ENCODE results near the gene STX7.

The STX7 gene

GRCh38 chr6:132405143-132405915, 107.6 kb downstream of the STX7 start:
- no peak for DNase-seq

- DNase-seq = no peak
These were observed 108.2 kb downstream of the STX7 start for GRCh38 chr6:132404736-132405135.

- DNase-seq = no peak
These were observed 108.6 kb downstream of the STX7 start for GRCh38 chr6:132404330-132404729.

GRCh38 chr6:132401618-132402285, 111.2 kb downstream of the STX7 start:
- no peak for DNase-seq

GRCh38 chr6:132400883-132401617, 111.9 kb downstream of the STX7 start, which contains the start of gene MOXD1:
Gene MOXD1, minus strand, starts transcription at chr6:132401475. Its CDS starts 49 bp downstream, at chr6:132401426.
- no peak for DNase-seq

GRCh38 chr6:132400555-132400882, 112.4 kb downstream of the STX7 start:
- DNase-seq = no peak

- no peak for DNase-seq
These were observed 113.4 kb downstream of the STX7 start for GRCh38 chr6:132399376-132400074.
